Measurements from ENCODE around the gene L2HGDH. TPM values are rescaled to one million over a fixed set of nuclear protein-coding genes. Genes with fewer than 3 reads are reported as not detected.

The L2HGDH gene
- total RNA-seq, 3 donors from 2014 or later: 3.8 to 6.9 (median 6.3) TPM

- intact Hi-C loops (cut with DNase I; ENCODE audit: low total_unique reads): no loop called here
- no peak for TF ChIP-seq POLR2AphosphoS5 (IDR thresholded peaks at IDR 0.05)
- Histone ChIP-seq H3K9me3 (no peaks in the 10 kb centered on the region), H3K27me3 (no peaks in the 10 kb centered on the region), H3K4me1 (peaks cover 0 to 9% of the 10 kb centered on the region in 2 donors), H3K4me3 (peak overlapping the region in 1 of 3 donors; percentile 5), H3K36me3 (no peaks in the 10 kb centered on the region), H3K27ac (peak overlapping the region; percentile 39 to 68)
- DNase-seq (ENCODE audit: low spot score in 2 of 2): no peak
Measured at GRCh38 chr14:50225974-50226297, 86.1 kb downstream of the L2HGDH start.

DNA sequence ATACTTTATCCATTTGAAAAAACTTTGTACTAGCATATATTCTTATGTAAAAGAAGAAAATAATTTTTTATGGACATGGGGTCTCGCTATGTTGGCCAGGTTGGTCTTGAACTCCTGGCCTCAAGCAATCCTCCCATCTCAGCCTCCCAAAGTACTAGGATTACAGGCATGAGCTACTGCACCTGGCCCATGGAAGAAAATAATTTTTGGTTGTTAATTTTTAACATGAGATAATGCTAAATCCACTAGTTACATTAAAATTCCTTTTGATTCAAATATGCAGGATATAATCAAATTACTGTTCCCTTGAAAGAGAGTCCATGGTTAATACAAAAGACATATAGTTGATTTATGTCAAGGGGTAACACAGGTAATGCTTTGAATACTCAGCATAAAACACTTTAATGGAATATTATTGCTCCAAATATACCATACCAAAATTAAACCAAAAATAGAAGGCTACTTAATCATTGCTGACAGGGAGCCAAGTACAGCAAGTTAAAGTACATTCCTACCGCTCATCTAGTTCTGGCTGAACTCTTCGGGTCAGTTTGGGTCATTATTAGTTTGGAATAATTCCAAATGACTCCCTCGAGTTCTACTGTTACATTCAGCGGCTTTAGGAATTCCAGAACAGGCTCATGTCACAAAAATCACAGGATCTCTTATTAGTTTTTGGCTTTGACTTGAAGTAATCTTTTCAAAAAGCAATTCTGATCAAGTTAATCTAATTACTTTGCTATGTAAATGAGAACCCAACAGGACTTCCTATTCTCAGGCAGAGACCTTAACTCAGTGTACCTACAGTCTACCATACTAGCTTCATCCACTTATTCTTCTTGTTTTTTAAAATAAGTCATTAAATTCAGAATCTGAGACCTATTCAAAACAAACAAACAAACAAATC, 86.7 kb downstream of the L2HGDH start:
- no peaks in the 10 kb centered on the region for H3K36me3 ChIP-seq
- DNase-seq (ENCODE audit: low spot score in 2 of 2): no peak
- peaks cover 0 to 9% of the 10 kb centered on the region in 2 donors for H3K4me1 ChIP-seq
- peak overlapping the region; percentile 39 to 68 for H3K27ac ChIP-seq
- intact Hi-C loops (cut with DNase I; ENCODE audit: low total_unique reads): no loop called here
- no peaks in the 10 kb centered on the region for H3K27me3 ChIP-seq
- no peak for TF ChIP-seq POLR2AphosphoS5 (IDR thresholded peaks at IDR 0.05)
- TF ChIP-seq POLR2A (IDR thresholded peaks at IDR 0.05): no peak
- TF ChIP-seq, protein P1, sequence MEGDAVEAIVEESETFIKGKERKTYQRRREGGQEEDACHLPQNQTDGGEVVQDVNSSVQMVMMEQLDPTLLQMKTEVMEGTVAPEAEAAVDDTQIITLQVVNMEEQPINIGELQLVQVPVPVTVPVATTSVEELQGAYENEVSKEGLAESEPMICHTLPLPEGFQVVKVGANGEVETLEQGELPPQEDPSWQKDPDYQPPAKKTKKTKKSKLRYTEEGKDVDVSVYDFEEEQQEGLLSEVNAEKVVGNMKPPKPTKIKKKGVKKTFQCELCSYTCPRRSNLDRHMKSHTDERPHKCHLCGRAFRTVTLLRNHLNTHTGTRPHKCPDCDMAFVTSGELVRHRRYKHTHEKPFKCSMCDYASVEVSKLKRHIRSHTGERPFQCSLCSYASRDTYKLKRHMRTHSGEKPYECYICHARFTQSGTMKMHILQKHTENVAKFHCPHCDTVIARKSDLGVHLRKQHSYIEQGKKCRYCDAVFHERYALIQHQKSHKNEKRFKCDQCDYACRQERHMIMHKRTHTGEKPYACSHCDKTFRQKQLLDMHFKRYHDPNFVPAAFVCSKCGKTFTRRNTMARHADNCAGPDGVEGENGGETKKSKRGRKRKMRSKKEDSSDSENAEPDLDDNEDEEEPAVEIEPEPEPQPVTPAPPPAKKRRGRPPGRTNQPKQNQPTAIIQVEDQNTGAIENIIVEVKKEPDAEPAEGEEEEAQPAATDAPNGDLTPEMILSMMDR (IDR thresholded peaks at IDR 0.05): no peak
- no peaks in the 10 kb centered on the region for H3K9me3 ChIP-seq
- H3K4me3 ChIP-seq: no peak overlapping the region

DNA sequence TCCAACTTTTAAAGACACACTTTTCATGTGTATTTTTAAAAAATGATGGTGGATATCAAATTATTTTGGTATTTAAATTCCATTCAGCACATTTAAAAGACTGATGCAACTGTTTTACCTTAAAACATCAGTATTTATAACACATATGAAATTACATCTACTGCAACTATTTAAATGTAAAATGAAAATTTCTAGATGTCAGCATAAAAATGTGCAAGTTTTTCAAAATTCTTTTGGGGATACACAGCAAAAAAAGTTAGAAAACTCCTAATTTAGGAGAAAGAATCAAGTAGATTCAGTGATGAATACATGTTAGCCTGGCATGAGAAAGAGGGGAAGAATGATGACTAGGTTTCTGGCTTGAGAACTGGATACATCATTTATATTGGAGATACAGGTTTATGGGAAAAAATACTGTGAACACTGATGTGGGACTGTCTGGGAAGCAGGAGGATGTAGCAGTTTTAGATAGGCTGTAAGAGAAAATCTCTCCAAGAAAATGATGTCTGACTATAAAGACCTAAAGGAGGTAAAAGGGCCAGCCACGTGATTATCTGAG, 89.9 kb downstream of the L2HGDH start:
- intact Hi-C loops (cut with DNase I; ENCODE audit: low total_unique reads): no loop called here
- H3K36me3 ChIP-seq: no peaks in the 10 kb centered on the region
- no peak overlapping the region for H3K4me3 ChIP-seq
- peaks cover 0 to 9% of the 10 kb centered on the region in 2 donors for H3K4me1 ChIP-seq
- no peak for DNase-seq (ENCODE audit: low spot score in 2 of 2)
- TF ChIP-seq POLR2A (IDR thresholded peaks at IDR 0.05): no peak
- TF ChIP-seq, protein P1 (IDR thresholded peaks at IDR 0.05): no peak
- TF ChIP-seq POLR2AphosphoS5 (IDR thresholded peaks at IDR 0.05): no peak
- H3K9me3 ChIP-seq: no peaks in the 10 kb centered on the region
- H3K27me3 ChIP-seq: no peaks in the 10 kb centered on the region
- no peak overlapping the region for H3K27ac ChIP-seq

GRCh38 chr14:50218501-50218900, 93.5 kb downstream of the L2HGDH start:
- Histone ChIP-seq H3K4me1 (no peaks in the 10 kb centered on the region), H3K9me3 (no peaks in the 10 kb centered on the region)
- intact Hi-C loops (cut with DNase I; ENCODE audit: low total_unique reads): no loop called here

DNA sequence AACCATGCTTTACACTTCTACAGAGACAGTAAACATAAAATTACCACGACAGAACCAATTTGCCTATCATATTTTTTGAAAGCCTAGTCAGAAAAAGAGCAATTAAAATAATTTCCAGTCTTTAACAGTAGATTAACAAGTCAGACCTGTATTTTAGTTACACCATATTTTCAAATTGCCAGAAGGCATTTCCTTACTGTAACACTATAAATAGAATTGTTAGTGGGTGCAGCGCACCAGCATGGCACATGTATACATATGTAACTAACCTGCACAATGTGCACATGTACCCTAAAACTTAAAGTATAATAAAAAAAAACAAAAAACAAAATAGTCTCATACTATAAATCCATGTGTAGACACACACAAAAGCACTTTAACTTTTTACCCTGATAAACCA, 96.6 kb downstream of the L2HGDH start:
- no peak for DNase-seq (ENCODE audit: low spot score in 2 of 2)
- Histone ChIP-seq H3K27me3 (no peaks in the 10 kb centered on the region), H3K9me3 (no peaks in the 10 kb centered on the region), H3K4me1 (no peaks in the 10 kb centered on the region), H3K4me3 (no peak overlapping the region), H3K36me3 (no peaks in the 10 kb centered on the region), H3K27ac (no peak overlapping the region)
- TF ChIP-seq POLR2A (IDR thresholded peaks at IDR 0.05): no peak
- intact Hi-C loops (cut with DNase I; ENCODE audit: low total_unique reads): no loop called here

More at GRCh38 chr14:50218501-50218900, 93.5 kb downstream of the L2HGDH start:
- Histone ChIP-seq H3K36me3 (no peaks in the 10 kb centered on the region), H3K4me3 (no peak overlapping the region), H3K27ac (no peak overlapping the region), H3K27me3 (no peaks in the 10 kb centered on the region)
- TF ChIP-seq POLR2AphosphoS5 (IDR thresholded peaks at IDR 0.05) (no peak), POLR2A (IDR thresholded peaks at IDR 0.05) (no peak)
- TF ChIP-seq, protein P1 (IDR thresholded peaks at IDR 0.05): no peak
- DNase-seq (ENCODE audit: low spot score in 2 of 2): no peak

DNA sequence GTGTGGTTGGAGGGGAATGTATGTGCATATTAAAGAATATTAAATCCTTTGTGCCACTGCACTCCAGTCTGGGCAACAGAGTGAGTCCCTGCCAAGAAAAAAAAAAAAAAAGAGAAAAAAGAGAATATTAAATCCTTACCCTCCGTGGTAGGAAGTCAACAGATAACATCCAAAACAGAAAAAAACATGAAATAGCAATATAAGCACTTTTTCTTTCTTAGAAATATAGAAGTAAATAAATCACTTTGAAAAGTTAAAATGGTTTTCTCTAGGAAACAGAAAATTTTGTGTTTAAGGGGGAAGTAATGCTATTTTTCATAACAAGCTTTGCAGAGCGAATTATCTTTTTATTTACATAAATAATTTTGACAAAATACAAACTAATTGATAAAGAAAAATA, 98.2 kb downstream of the L2HGDH start:
- TF ChIP-seq POLR2AphosphoS5 (IDR thresholded peaks at IDR 0.05) (no peak), POLR2A (IDR thresholded peaks at IDR 0.05) (no peak)
- TF ChIP-seq, protein P1 (IDR thresholded peaks at IDR 0.05): no peak
- intact Hi-C loops (cut with DNase I; ENCODE audit: low total_unique reads): no loop called here
- no peak overlapping the region for H3K4me3 ChIP-seq
- H3K4me1 ChIP-seq: no peaks in the 10 kb centered on the region
- H3K27me3 ChIP-seq: no peaks in the 10 kb centered on the region
- no peaks in the 10 kb centered on the region for H3K36me3 ChIP-seq
- no peaks in the 10 kb centered on the region for H3K9me3 ChIP-seq
- DNase-seq (ENCODE audit: low spot score in 2 of 2): no peak
- no peak overlapping the region for H3K27ac ChIP-seq

All from breast epithelium (tissue), 4 donors.